ENCODE data around the gene SYNDIG1. TPM values are rescaled to one million over a fixed set of nuclear protein-coding genes. Genes with fewer than 3 reads are reported as not detected.

SYNDIG1 gene
- total RNA-seq, 1 donor from 2014 or later, result not detected

- Histone ChIP-seq H3K36me3 (ENCODE audit: control insufficient read depth, insufficient read depth, low read length) (no peaks in the 10 kb centered on the region), H3K4me3 (ENCODE audit: low read depth, low read length) (no peak overlapping the region), H3K27me3 (ENCODE audit: control insufficient read depth, insufficient read depth, low read length) (no peaks in the 10 kb centered on the region)
- FAIRE-seq (no peak), DNase-seq (ENCODE audit: low read depth) (no peak)
- no peak for TF ChIP-seq CTCF (IDR thresholded peaks at IDR 0.05; ENCODE audit: insufficient read depth, low read length, severe bottlenecking)
These were observed 45.8 kb upstream of the SYNDIG1 start for GRCh38 chr20:24423390-24424313.

- no peak for DNase-seq (ENCODE audit: low read depth)
- no peak for TF ChIP-seq CTCF (IDR thresholded peaks at IDR 0.05; ENCODE audit: insufficient read depth, low read length, severe bottlenecking)
- no peaks in the 10 kb centered on the region for H3K27me3 ChIP-seq (ENCODE audit: control insufficient read depth, insufficient read depth, low read length)
- no peaks in the 10 kb centered on the region for H3K36me3 ChIP-seq (ENCODE audit: control insufficient read depth, insufficient read depth, low read length)
- FAIRE-seq, result no peak
- no peak overlapping the region for H3K4me3 ChIP-seq (ENCODE audit: low read depth, low read length)
These were observed 43.8 kb upstream of the SYNDIG1 start for GRCh38 chr20:24425523-24426135.

- FAIRE-seq, result no peak
- Histone ChIP-seq H3K36me3 (ENCODE audit: control insufficient read depth, insufficient read depth, low read length) (no peaks in the 10 kb centered on the region), H3K27me3 (ENCODE audit: control insufficient read depth, insufficient read depth, low read length) (no peaks in the 10 kb centered on the region), H3K4me3 (ENCODE audit: low read depth, low read length) (no peak overlapping the region)
- no peak for DNase-seq (ENCODE audit: low read depth)
- no peak for TF ChIP-seq CTCF (IDR thresholded peaks at IDR 0.05; ENCODE audit: insufficient read depth, low read length, severe bottlenecking)
These were observed 38.0 kb upstream of the SYNDIG1 start for GRCh38 chr20:24431279-24432045.

GRCh38 chr20:24432046-24432442, 37.4 kb upstream of the SYNDIG1 start:
- FAIRE-seq, result no peak
- Histone ChIP-seq H3K4me3 (ENCODE audit: low read depth, low read length) (no peak overlapping the region), H3K36me3 (ENCODE audit: control insufficient read depth, insufficient read depth, low read length) (no peaks in the 10 kb centered on the region), H3K27me3 (ENCODE audit: control insufficient read depth, insufficient read depth, low read length) (no peaks in the 10 kb centered on the region)
- DNase-seq (ENCODE audit: low read depth), result no peak
- TF ChIP-seq CTCF (IDR thresholded peaks at IDR 0.05; ENCODE audit: insufficient read depth, low read length, severe bottlenecking), result no peak

GRCh38 chr20:24436160-24436559, 33.3 kb upstream of the SYNDIG1 start:
- Histone ChIP-seq H3K36me3 (ENCODE audit: control insufficient read depth, insufficient read depth, low read length) (no peaks in the 10 kb centered on the region), H3K27me3 (ENCODE audit: control insufficient read depth, insufficient read depth, low read length) (no peaks in the 10 kb centered on the region), H3K4me3 (ENCODE audit: low read depth, low read length) (no peak overlapping the region)
- DNase-seq (ENCODE audit: low read depth) (no peak), FAIRE-seq (no peak)
- TF ChIP-seq CTCF (IDR thresholded peaks at IDR 0.05; ENCODE audit: insufficient read depth, low read length, severe bottlenecking), result no peak
